Mesenteric fat pad (tissue), 1 donor: Measurements from ENCODE around the gene KRTCAP2. TPM values are rescaled to one million over a fixed set of nuclear protein-coding genes. Genes with fewer than 3 reads are reported as not detected.

Experiments
- DNase-seq: peaks from one replicate; pipeline ENCODE4 v3.0.0-alpha.2; 2020; ENCODE audit warnings: low spot score
- total RNA-seq: library from RNA; stranded (reverse); fragmentation: NEBNext Ultra II Directional; extraction: Animal tissue kit (Norgen Biotek cat#: 25700); gene quantifications from one replicate; pipeline ENCODE4 v1.2.1, GENCODE V29; 2021
- donor health status: DM: yes; HTN: yes; CAD: no.

KRTCAP2 gene
- total RNA-seq, 1 donor from 2014 or later = 155 TPM

DNA sequence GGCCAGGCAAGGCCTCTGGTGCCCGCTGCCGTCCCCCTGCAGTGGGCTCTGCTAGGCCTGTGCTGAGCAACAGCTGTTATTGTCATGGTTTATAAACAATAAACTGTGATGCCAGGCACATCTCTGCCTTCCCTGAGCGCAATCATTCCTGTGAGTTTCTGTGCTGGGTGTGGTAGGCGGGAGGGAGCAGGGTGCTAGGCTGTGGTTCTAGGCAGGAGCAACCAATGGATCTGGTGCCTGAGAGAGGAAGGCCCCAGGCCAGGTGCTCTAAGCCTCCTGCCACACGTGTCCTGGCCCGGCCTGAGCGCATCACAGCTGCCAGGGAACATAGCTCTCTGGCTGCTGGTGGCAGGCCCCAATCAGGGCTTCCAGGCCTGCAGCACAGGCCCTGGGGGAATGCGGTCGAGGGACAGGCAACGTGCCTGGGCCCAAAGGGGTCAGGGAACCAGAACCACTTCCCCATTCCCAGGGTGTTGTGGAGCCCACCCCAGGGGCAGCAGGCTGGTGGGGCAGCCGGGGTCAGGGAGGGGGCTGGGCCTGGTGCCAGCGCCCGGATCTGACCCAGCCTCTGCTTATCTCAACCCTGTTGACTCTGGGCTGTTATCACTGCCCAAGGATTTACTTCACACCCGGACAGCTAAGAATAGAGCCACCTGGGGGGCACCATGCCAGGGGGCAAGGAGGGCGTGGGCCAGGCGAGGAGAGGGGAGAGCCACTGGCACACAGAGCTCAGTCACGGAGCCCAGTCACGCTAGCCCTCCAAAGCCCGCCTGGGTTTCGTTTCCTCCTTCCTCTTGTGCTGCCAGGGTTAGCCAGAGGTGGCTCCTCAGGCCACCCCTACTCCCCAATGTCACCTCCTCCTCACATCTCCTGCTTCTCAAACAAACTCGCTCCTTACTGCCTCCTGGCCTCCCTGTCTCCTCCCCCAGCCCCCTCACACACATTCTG is 12.0 kb upstream of the KRTCAP2 start:
- no peak for DNase-seq

DNA sequence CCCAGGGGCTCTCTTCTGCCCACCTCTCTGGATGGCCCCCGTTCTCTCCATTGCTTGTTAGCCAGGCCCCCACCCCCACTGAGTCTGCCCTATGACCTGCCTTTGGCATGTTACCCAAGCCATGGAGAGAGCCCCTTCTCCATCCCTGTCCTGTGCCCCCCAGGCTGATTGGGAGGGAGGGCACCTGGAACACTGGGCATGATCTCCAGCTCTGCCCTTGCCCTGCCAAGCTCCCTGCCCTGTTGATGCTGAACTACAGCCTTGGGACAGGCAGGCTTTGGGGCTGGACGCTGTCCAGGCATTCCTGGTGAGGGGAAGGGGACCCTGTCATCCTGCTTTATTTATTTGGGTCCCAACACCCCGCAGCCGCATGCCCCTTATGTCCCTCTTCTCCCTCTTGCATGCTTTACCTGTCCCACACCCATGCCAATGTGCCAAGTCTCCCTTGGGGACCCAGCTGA is 11.3 kb upstream of the KRTCAP2 start:
- no peak for DNase-seq

DNA sequence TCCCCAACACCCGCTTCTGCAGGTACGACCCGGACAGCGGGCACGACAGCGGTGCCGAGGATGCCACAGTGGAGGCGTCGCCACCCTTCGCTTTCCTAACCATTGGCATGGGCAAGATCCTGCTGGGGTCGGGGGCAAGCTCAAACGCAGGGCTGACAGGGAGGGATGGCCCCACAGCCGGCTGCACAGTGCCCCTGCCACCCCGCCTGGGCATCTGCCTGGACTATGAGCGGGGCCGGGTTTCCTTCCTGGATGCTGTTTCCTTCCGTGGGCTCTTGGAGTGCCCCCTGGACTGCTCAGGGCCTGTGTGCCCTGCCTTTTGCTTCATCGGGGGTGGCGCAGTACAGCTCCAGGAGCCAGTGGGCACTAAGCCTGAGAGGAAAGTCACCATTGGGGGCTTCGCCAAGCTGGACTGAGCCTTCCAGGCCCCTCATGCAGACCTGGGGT is 10.7 kb upstream of the KRTCAP2 start:
- no peak for DNase-seq

DNA sequence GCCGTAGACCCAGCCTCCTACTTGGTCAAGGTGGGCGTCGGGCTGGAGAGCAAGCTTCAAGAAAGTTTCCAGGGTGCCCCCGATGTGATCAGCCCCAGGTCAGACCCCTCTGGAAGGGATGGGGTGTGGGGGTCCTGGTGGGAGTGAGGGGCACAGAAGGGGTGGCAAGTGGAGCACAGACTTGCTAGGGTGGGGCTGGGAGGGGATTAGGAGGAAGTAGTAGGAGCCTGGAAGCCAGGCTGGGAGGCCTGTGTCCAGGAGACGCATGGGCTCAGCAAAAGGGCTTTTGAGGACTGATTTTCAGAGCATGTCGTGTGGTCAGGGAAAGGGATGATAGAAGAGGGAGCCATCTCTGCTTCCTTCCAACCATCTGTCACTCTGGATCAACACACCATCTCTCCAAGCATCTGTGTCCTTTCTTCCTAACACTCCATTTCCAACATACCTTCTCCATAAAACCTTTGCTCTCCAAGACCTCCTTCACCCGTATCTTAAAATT is 9.0 kb upstream of the KRTCAP2 start:
- no peak for DNase-seq

DNA sequence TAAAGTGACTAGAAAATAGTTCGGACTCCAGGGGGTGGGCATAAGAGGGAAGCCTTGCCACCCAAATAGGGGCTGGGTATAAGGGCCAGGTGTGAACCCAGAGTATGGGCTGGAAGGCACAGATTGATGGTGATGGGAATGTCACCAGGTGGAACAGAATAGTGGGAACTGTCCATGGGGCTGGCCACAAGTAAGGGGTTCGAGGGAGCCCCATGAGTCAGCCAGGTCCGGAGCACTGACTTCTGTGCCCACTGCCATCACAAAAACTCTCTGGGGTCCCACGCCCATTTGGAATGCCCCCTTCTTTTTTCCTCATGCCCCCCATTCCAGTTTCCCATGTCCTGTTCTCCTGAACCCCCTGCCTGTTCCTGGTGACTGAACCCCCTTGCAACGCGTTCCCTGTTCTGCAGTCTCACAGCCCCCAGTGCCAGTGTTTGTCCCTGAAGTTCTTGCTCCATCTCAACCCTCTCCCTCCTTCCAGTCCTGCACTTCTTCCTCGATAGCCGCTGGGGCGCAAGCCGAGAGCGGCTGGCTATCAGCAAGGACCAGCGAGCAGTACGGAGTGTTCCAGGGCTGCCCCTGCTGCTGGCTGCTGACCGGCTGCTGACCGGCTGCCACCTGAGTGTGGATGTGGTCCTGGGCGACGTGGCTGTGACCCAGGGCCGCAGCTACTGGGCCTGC is 8.4 kb upstream of the KRTCAP2 start:
- DNase-seq = no peak

DNA sequence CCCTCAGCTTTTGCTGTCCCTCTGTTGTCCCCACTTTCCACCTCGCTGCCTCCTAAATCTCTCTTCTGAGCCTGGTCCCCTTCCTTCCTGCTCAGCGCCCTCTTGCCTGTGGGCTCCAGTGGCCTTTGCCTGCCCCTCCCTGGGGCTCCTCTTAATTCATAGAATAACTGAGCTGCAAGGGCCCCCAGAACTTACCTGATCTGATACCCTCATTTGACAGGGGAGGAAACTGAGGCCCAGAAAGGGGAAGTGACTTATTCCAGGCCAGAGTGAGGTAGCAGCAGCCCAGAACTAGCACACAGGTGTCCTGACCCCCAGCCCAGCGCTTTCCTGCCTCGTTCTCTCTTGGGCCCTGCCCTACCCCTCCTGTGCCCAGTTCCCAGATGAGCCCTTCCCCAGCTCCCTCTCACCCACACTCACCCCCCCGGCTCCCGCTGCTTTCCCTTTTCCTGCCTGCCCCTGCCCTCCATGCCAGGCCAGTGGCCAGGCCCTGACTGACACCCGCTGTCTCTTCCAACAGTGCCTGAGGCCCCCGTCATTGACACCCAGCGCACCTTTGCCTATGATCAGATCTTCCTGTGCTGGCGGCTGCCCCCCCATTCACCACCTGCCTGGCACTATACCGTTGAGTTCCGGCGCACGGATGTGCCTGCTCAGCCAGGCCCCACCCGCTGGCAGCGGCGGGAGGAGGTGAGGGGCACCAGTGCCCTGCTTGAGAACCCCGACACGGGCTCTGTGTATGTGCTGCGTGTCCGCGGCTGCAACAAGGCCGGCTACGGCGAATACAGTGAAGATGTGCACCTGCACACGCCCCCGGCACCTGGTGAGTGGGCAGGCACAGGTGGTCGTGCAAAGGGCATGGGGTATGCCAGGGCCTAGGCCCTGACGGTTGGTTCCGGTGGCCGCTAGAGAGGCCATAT is 6.3 kb upstream of the KRTCAP2 start:
- peak; percentile 81 for DNase-seq

DNA sequence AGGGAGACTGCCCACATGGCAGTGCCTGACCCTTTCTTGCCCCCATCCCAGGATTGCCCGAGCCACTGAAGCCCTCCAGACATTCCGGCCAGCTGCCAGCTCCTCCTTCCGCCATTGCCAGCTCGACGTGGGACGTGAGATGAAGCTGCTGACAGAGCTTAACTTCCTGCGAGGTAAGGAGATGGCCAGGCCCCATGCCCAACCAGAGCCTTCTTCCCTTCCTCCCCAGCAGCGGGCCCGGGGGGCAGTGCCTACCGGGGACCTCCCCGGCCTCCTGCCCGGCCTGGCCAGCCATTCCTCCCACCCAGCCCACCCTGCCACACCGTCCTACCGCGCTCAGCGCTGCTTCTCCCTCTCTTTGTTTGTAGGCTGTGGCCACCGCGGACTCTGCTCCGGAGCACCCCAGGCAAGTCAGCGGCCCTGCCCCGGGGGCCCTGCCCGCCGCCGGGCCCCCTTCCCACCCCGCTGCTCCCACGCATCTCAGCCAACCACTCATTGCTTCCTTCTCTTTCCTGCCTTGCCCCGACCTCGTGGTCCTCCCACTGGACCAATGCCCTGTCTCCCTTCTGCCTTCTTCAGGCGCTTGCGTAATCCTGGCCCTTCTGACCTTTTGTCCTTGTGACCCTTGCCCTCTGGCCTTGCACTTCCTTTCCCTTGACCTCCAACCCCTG is 5.5 kb upstream of the KRTCAP2 start:
- peak; percentile 77 for DNase-seq

DNA sequence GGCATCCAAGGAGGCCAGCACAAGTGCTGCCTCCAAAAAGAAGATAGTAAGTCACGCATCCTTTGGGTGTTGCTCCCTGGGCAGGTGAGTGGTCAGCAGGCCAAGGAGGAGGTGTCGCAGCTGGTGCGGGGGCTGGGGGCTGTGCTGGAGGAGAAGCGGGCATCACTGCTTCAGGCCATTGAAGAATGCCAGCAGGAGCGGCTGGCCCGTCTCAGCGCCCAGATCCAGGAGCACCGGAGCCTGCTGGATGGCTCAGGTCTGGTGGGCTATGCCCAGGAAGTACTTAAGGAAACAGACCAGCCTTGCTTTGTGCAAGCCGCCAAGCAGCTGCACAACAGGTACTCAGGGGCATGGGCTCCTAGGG is 4.8 kb upstream of the KRTCAP2 start:
- peak; percentile 90 for DNase-seq

DNA sequence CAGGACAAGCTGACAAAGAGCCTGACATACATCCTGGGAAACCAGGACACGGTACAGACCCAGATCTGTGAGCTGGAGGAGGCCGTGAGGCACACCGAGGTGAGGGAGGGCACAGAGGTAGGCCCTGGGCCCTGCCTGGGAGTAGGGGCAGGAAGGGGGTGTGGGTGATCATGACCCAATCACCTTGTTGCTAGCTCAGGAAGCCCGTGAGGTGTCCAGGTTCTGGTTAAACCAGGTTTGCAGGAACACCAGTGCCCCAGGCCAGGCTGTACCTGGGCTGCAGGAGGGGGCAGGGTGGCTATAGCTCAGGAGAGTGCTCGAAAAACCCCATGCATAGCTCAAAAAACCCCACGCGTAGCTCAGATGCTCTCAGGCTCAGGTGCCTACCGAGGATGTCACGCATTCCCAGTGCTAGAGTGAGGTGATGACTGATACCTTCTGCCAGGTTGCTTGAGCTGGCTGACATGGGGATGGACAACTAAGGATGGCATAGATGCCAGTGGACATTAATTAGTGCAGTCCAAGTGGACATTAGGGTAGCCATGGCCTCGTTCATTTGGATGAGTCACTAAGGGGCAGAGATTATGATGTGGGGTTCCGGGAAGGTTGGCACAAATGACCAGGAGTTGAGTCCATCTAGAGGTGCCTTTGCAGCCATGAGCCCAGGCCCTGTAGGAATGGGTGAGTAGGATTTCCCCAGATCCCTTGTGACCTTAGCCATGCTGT is 4.3 kb upstream of the KRTCAP2 start:
- DNase-seq = peak; percentile 51

DNA sequence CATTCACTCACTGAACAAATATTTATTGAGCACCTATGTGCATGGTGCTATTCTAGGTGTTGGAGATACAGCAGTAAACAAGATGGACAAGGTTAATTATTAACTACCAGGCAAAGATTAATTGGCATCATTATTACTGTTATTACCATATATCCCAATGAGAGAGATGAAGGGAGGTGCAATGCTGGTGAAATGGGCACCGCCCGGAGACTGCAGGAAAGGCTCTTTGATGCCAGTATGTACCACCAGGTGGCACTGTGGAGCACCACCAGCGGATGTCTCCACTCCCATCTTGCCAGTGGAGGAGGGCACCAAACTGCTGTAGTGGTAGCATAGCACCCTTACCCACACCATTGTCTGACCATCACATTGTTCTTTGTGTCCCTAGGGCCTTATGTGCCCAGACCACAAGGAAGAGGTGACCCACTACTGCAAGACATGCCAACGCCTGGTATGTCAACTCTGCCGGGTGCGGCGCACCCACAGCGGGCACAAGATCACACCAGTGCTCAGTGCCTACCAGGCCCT is 3.5 kb upstream of the KRTCAP2 start:
- DNase-seq = peak; percentile 93

DNA sequence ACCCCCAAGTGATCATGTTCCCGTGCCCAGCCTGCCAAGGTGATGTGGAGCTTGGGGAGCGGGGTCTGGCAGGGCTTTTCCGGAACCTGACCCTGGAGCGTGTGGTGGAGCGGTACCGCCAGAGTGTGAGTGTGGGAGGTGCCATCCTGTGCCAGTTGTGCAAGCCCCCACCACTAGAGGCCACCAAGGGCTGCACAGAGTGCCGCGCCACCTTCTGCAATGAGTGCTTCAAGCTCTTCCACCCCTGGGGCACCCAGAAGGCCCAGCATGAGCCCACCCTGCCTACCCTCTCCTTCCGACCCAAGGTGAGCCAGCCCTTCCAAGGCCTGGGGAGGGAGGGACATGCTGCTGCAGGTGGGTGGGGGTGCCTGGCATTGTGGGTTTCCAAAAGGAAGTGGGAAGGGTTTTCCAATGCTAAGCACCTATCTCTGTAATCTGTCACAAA is 2.8 kb upstream of the KRTCAP2 start:
- peak; percentile 69 for DNase-seq

DNA sequence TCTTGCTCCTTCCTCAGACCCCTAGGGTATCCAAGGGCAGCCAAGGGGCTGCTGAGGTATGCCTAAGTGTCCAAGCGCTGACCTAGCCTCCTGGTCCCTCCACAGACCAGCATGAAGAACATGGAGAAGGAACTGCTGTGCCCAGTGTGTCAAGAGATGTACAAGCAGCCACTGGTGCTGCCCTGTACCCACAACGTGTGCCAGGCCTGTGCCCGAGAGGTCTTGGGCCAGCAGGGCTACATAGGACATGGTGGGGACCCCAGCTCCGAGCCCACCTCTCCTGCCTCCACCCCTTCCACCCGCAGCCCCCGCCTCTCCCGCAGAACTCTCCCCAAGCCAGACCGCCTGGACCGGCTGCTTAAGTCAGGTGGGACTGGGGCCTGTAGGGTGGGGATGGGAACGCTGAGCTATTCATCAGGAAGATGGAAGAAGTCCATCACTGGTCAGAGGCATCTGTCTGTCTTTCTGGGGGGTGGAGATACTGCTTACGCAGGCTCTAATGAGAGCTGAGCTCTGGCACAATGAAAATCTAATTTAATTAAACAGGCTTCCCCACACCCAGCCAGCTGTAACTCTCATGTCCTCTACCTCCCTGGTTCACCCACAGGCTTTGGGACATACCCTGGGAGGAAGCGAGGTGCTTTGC is 2.3 kb upstream of the KRTCAP2 start:
- peak; percentile 76 for DNase-seq

DNA sequence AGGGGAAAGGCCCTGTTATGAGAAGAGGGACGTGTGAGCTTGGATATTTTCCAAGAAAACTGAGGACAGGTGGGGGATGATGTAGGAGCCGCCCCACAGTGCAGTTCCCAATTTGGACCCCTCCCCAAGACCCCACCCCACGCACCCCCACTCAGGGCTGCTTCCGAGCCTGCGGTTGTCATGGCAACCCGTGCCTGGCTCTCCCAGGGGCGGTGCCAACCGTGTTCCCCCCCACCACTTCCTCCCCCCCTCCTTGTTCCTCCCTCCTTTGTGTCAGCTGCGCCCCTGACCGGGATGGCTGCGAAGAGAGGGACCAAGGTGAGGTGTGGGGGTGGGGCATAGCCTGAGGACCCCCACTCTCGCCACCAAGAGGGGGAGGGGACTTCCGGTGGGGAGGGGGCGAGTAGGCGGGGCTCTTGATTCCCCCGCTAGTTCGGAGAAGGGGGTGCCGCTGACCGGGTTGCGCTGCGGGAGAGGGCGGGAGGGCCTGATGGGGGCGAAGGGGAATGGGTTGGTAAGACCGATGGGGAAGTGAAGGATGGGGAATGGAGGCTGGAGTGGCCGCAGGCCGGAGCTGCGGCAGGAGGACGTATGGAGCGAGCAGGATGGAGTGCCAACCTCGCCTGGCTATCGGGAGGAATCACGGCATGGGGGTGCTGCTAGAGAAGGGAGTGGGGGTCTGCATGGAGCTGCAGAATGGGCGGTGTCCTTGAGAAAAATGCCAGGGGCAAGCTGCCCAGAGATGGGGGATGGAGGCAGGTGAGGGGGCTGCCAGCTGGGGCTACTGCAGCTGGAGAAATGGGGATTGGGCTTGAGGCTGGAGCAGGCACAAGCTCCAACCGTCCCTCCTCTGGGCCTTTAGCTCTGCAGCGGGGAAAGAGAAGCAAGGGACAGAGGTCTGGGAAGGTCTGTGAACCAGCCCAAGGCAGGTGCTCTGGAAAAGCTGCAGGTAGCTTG is 1.5 kb upstream of the KRTCAP2 start:
- peak; percentile 72 for DNase-seq

DNA sequence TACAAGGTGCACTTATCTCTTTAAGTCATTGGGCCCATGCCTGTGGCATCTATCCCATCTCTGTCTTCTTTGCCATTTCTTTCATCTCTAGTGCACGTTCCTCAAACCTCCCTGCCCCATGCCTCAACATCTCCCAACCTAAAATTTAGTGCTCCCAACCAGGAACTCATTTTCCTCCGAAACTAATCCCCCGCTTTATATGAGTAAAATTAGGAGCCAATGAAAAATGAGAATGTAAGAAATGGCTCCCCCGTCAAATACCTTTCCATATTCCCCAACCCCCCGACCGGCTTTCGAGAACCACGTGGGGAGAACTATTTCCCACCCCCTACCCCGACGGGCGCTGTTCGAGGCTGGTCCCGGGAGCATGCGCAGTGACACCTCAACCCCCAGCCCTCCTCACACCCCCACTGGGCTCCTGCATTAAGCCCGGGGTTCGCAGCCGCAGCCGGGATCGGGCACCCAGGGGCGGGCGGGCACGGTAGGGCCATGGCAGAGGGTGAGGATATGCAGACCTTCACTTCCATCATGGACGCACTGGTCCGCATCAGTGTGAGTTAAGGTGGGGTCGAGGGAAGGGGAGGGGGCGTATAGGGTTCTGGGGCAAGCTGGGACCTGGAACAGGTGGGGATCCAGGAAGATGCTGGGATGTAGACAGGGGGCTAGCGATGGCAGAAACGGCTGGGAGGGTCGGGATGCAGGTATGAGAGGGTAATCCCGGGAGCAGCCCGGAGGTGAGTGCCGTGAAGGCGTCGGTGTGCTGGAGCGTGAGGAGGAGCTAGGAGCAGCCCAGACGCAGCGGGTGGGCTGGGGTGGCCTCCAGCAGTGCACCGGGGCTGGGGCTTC is 597 bp upstream of the KRTCAP2 start, which contains the start of gene TRIM46:
TRIM46 (plus strand) TSS at position 372 of the 846 bp plus-strand sequence; CDS start at position 490, 118 bp downstream.
- peak; percentile 87 for DNase-seq

DNA sequence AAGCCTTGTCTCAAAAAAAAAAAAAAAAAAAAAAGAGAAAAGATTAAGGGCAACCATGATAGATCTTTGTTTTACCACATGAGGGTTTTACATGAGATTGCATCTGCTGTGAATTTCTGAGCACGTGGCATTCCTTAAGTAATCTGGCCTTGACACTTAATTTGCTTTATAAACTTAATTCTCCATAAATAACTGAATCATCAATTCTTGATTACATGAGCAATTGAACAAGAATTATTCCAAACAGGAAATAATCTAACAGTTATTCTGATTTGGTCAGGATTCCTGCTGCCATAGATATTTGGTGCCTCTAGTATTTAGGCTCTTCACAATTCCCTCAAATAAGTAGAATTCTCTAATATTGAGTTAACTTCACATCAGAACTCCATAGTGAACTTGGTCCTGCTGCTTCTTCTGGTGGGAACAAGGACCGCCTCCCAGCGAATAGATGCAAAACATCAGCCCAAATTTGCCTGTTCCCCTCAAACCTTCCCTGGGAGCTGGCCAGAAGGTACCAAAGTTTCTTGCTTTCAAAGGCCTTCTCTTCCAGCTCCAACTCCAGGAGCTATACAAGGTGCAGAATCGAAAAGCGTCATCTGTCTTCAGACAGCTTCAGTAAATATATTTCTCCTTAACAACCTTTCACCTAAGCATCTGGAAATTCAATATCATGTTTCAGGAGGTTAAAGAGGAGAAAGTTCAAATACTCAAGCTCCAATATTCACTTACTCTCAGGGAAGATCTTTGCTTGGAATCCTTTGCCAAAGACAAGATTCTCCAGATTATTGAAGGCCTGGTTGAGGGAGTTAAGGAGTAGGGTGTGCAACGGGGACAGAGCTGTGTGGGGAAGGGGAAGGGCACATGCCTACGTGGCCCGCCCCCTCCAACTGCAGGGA is 1.0 kb downstream of the KRTCAP2 start:
- peak; percentile 2 for DNase-seq

DNA sequence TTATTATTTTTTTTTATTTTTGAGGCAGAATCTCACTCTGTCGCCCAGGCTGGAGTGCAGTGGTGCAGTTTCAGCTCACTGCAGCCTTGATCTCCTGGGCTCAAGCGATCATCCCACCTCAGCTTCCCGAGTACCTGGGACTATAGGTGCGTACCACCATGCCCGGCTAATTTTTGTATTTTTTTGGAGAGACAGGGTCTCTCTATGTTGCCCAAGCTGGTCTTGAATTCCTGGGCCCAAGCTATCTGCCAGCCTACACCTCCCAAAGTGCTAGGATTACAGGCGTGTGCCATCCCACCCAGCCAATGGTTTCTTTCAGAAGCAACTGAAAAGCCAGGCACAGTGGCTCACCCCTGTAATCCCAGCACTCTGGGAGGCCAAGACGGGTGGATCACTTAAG is 2.3 kb downstream of the KRTCAP2 start:
- DNase-seq = peak; percentile 43
